ENCODE data around the gene ITIH2.
"Not testable (repeated sequence)": the region's sequence is repeated elsewhere in the genome, so short reads cannot be mapped to it uniquely, and the experiment has no call there.

Gene ITIH2

GRCh38 chr10:7692368-7692767 lies 10.7 kb upstream of the ITIH2 start:
- DNase-seq (ENCODE audit: low read depth in 2 of 2, low spot score in 1 of 2): not testable (repeated sequence)

GRCh38 chr10:7693194-7693593 lies 9.9 kb upstream of the ITIH2 start:
- not testable (repeated sequence) for DNase-seq (ENCODE audit: low read depth in 2 of 2, low spot score in 1 of 2)

- no peak for DNase-seq (ENCODE audit: low read depth in 2 of 2, low spot score in 1 of 2)
Observed at GRCh38 chr10:7696545-7696944, 6.6 kb upstream of the ITIH2 start.

- DNase-seq (ENCODE audit: low read depth in 2 of 2, low spot score in 1 of 2): no peak
Observed at GRCh38 chr10:7697426-7697825, 5.7 kb upstream of the ITIH2 start.

- DNase-seq (ENCODE audit: low read depth in 2 of 2, low spot score in 1 of 2): no peak
Observed at GRCh38 chr10:7700577-7701125, 2.5 kb upstream of the ITIH2 start.

GRCh38 chr10:7701158-7701742 lies 1.9 kb upstream of the ITIH2 start:
- DNase-seq (ENCODE audit: low read depth in 2 of 2, low spot score in 1 of 2): no peak

GRCh38 chr10:7702288-7702812 lies 766 bp upstream of the ITIH2 start:
- no peak for DNase-seq (ENCODE audit: low read depth in 2 of 2, low spot score in 1 of 2)

GRCh38 chr10:7704071-7705016 lies 1.2 kb downstream of the ITIH2 start:
- DNase-seq (ENCODE audit: low read depth in 2 of 2, low spot score in 1 of 2): no peak

- DNase-seq (ENCODE audit: low read depth in 2 of 2, low spot score in 1 of 2): no peak
Observed at GRCh38 chr10:7705341-7705740, 2.2 kb downstream of the ITIH2 start.

GRCh38 chr10:7706534-7707073 lies 3.5 kb downstream of the ITIH2 start:
- DNase-seq (ENCODE audit: low read depth in 2 of 2, low spot score in 1 of 2): no peak

GRCh38 chr10:7707102-7707501 lies 4.0 kb downstream of the ITIH2 start:
- DNase-seq (ENCODE audit: low read depth in 2 of 2, low spot score in 1 of 2): no peak

GRCh38 chr10:7707858-7708622 lies 4.9 kb downstream of the ITIH2 start:
- DNase-seq (ENCODE audit: low read depth in 2 of 2, low spot score in 1 of 2): no peak

GRCh38 chr10:7708832-7709231 lies 5.7 kb downstream of the ITIH2 start:
- DNase-seq (ENCODE audit: low read depth in 2 of 2, low spot score in 1 of 2): no peak

GRCh38 chr10:7710446-7710845 lies 7.3 kb downstream of the ITIH2 start:
- DNase-seq (ENCODE audit: low read depth in 2 of 2, low spot score in 1 of 2): no peak

- not testable (repeated sequence) for DNase-seq (ENCODE audit: low read depth in 2 of 2, low spot score in 1 of 2)
Observed at GRCh38 chr10:7711075-7711474, 8.0 kb downstream of the ITIH2 start.

- DNase-seq (ENCODE audit: low read depth in 2 of 2, low spot score in 1 of 2): no peak
Observed at GRCh38 chr10:7715515-7715914, 12.4 kb downstream of the ITIH2 start.

GRCh38 chr10:7717767-7718166 lies 14.7 kb downstream of the ITIH2 start:
- no peak for DNase-seq (ENCODE audit: low read depth in 2 of 2, low spot score in 1 of 2)

GRCh38 chr10:7718685-7719084 lies 15.6 kb downstream of the ITIH2 start:
- no peak for DNase-seq (ENCODE audit: low read depth in 2 of 2, low spot score in 1 of 2)

GRCh38 chr10:7720478-7720877 lies 17.4 kb downstream of the ITIH2 start:
- no peak for DNase-seq (ENCODE audit: low read depth in 2 of 2, low spot score in 1 of 2)

GRCh38 chr10:7722927-7723529 lies 19.9 kb downstream of the ITIH2 start:
- no peak for DNase-seq (ENCODE audit: low read depth in 2 of 2, low spot score in 1 of 2)

GRCh38 chr10:7734821-7735220 lies 31.7 kb downstream of the ITIH2 start:
- DNase-seq (ENCODE audit: low read depth in 2 of 2, low spot score in 1 of 2): no peak
